Measurements from ENCODE around the gene BAHCC1. TPM values are rescaled to one million over a fixed set of nuclear protein-coding genes. Genes with fewer than 3 reads are reported as not detected.

The BAHCC1 gene
- total and polyA plus RNA-seq, 2 of the 8 experiments (the other 6 are each of a cell fraction or from before 2014, with no cell fraction given) = 0.26 to 0.58 TPM

DNA sequence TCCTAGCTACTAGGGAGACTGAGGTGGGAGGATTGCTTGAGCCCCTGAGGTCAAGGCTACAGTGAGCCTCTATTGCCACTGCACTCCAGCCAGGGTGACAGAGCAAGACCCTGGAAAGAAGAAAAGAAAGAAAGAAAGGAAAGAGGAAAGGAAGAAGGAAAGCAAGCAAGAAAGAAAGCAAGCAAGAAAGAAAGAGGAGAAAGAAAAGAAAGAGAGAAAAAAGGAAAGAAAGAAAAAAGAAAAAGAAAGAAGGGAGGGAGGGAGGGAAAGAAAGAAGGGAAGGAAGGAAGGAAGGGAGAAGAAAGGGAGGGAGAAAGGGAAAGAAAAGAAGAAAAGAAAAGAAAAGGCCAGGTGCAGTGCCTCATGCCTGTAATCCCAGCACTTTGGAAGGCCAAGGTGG is 108.4 kb downstream of the BAHCC1 start:
- Histone ChIP-seq H2BK20ac (ENCODE audit: low read length) (no peak overlapping the region), H3K27ac (ENCODE audit: low read depth, low read length) (no peak overlapping the region), H3K56ac (replicated peaks; ENCODE audit: insufficient read length, low read depth, low read length) (no peak overlapping the region), H3K27me3 (replicated peaks in 1 of 4; ENCODE audit: control insufficient read depth in 3 of 4, extremely low read depth in 1 of 4, insufficient read depth in 3 of 4, low read length in 3 of 4) (no peaks in the 10 kb centered on the region), H2BK15ac (ENCODE audit: low read length) (no peak overlapping the region), H4K5ac (ENCODE audit: insufficient read length, low read depth, low read length) (no peak overlapping the region), H3K4ac (replicated peaks; ENCODE audit: insufficient read length, low read depth, low read length) (no peak overlapping the region), H3K23ac (ENCODE audit: insufficient read length) (no peak overlapping the region), H2BK5ac (ENCODE audit: low read depth, low read length) (no peak overlapping the region), H3K36me3 (ENCODE audit: control insufficient read depth in 2 of 4, insufficient read depth in 4 of 4, low read length in 3 of 4) (peaks cover 0 to 2% (median under 1%) of the 10 kb centered on the region in 4 experiments; a peak in 2 of 8 replicates), H4K20me1 (replicated peaks in 1 of 2; ENCODE audit: control insufficient read depth in 1 of 2, insufficient read depth in 2 of 2, low read length in 2 of 2) (peaks cover 0 to under 1% of the 10 kb centered on the region in 2 experiments), H4K91ac (replicated peaks; ENCODE audit: insufficient read length, low read length) (no peak overlapping the region), H2AFZ (ENCODE audit: low read length) (no peak overlapping the region), H2BK120ac (replicated peaks; ENCODE audit: low read depth, low read length) (no peak overlapping the region), H3K9me3 (ENCODE audit: insufficient read depth in 2 of 2, low read depth in 1 of 2, low read length in 1 of 2) (no peaks in the 10 kb centered on the region), H3K23me2 (ENCODE audit: low read depth, low read length) (no peaks in the 10 kb centered on the region), H3K9ac (replicated peaks in 1 of 4; ENCODE audit: extremely low read depth in 1 of 4, low read depth in 3 of 4, low read length in 3 of 4) (no peak overlapping the region), H3K79me1 (ENCODE audit: low read depth, low read length) (no peaks in the 10 kb centered on the region), H3K79me2 (ENCODE audit: control insufficient read depth in 1 of 2, insufficient read depth in 2 of 2, low read length in 2 of 2) (no peaks in the 10 kb centered on the region), H3K4me3 (ENCODE audit: extremely low read depth in 1 of 4, insufficient read depth in 2 of 4, low read depth in 3 of 4, low read length in 4 of 4) (no peak overlapping the region), H3K18ac (ENCODE audit: extremely low read depth, low read length) (no peak overlapping the region), H4K8ac (ENCODE audit: extremely low read depth, insufficient read depth, low read length) (no peak overlapping the region), H2BK12ac (ENCODE audit: low read depth, low read length) (no peak overlapping the region), H3K4me2 (ENCODE audit: insufficient read depth in 1 of 2, low read depth in 2 of 2, low read length in 2 of 2) (no peak overlapping the region), H3K4me1 (replicated peaks in 1 of 4; ENCODE audit: control insufficient read depth in 3 of 4, insufficient read depth in 4 of 4, low read length in 3 of 4) (peaks cover 0 to 3% (median 2%) of the 10 kb centered on the region in 4 experiments; a peak in 3 of 7 replicates), H3K14ac (ENCODE audit: insufficient read length) (no peak overlapping the region), H2AK5ac (ENCODE audit: low read depth, low read length) (no peak overlapping the region)
- DNase-seq (ENCODE audit: low read depth in 1 of 2, low spot score in 2 of 2) (no peak), FAIRE-seq (no peak)
- ChIA-PET CTCF (ENCODE audit: partially characterized antibody) (interaction anchor here (0.6 to 1.4 kb wide), 2 partner anchors 35 to 99 kb away, joined by 3 read pairs; no protein-coding TSS in a partner anchor), POLR2A (ENCODE audit: partially characterized antibody) (interaction anchor here (30.5 to 35.8 kb wide), 2 partner anchors 7 to 12 kb away, joined by 1004 read pairs; partner anchors contain the start of genes ACTG1 and FSCN2)
- no peak for TF ChIP-seq SIRT6 (IDR thresholded peaks at IDR 0.05; ENCODE audit: low read length)
- TF ChIP-seq CEBPB (IDR thresholded peaks at IDR 0.05; ENCODE audit: low read depth, low read length) = no peak
- TF ChIP-seq KDM4A (IDR thresholded peaks at IDR 0.05; ENCODE audit: low read depth, low read length, severe bottlenecking) = no peak

Data from H1 (cell line).